ENCODE results near the gene PPARD.
A peak's percentile ranks its signal among the peaks of the same experiment; 100 is the strongest.

The PPARD gene

DNA sequence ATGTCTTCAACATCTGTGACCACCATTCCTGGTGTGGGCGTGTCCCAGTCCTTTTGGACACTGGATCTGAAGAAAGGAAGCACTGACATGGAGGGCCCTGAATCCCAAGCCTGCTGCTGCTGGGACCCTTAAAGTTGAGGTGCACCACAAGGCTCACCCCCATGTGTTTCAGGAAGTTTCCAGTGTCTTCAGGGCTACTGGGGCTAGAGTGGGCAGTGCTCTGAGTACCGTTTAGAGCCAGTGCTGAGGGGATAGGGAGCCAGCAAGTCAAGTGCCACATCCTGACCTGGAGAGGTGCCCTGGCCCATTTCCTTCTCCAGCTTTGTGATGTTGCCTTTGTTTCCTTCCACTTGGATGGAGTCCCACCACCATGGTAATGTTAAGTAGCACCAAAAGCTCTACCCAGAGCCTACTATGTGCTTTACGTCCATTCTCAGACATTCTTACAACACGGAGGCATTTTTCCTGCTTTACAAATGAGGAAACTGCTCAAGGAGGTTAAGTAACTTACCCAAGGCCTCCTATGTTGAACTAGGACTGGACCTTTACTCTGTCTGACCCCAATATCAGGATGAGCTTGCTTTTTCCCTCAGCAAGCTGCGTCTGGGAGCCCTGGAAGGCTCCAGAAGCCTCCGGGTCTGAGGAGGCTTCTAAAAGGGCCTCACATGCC lies 45.3 kb upstream of the PPARD start:
- Histone ChIP-seq H3K27ac (no peak overlapping the region), H3K4me3 (peak overlapping the region in 1 of 2 donors; percentile 40), H3K9me3 (no peaks in the 10 kb centered on the region), H3K36me3 (peaks cover 16 to 47% (median 40%) of the 10 kb centered on the region in 3 donors), H3K4me1 (peaks cover 0 to 12% (median 1%) of the 10 kb centered on the region in 4 donors), H3K27me3 (no peaks in the 10 kb centered on the region)
- intact Hi-C loops (cut with DNase I; ENCODE audit: low total_unique reads), result no loop called here
- TF ChIP-seq, protein P1, sequence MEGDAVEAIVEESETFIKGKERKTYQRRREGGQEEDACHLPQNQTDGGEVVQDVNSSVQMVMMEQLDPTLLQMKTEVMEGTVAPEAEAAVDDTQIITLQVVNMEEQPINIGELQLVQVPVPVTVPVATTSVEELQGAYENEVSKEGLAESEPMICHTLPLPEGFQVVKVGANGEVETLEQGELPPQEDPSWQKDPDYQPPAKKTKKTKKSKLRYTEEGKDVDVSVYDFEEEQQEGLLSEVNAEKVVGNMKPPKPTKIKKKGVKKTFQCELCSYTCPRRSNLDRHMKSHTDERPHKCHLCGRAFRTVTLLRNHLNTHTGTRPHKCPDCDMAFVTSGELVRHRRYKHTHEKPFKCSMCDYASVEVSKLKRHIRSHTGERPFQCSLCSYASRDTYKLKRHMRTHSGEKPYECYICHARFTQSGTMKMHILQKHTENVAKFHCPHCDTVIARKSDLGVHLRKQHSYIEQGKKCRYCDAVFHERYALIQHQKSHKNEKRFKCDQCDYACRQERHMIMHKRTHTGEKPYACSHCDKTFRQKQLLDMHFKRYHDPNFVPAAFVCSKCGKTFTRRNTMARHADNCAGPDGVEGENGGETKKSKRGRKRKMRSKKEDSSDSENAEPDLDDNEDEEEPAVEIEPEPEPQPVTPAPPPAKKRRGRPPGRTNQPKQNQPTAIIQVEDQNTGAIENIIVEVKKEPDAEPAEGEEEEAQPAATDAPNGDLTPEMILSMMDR (IDR thresholded peaks at IDR 0.05), result no peak
- peak in 1 of 2 donors; percentile 54 for DNase-seq

DNA sequence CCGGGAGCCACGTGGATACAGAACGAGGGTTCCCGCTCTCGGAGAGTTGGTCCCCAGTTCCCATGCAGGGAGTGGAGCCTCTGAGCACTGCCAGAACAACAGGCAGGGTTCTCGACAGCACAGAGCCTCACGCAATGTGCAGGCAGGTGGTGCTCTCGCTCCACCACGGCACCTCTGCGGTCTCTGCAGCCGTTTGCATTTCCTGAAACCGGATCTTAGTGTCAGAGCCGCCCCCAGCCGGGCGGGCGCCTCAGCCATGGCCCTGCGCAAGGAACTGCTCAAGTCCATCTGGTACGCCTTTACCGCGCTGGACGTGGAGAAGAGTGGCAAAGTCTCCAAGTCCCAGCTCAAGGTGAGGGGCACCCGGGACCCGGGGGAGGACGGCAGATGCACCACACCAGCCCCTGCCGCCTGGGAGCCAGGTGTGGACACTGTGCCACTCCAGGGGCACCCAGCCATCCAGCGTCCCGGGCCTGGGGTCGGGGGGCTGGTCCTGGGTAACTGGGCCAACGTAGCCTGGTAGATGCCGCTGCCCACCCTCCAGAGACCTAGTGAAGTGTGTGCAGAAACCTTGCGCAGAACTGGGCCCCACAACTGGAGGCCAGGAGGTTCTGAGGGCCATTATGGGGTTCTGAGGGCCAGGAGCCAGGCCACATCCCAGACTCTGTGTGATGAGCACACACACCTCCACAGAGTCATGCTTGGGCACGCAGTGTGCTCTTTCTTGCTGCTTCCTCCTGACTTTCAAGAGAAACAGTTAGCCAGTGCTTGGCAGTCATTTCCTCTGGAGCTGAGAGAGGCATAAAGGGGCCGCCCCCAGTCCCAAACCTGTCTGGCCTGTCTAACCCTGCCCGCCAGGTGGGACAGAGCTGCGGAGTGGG lies 44.5 kb upstream of the PPARD start, which contains the start of gene DEF6:
TSS of gene DEF6 (plus strand) at position 218 of the 881 bp plus-strand sequence. CDS start at position 257, 39 bp downstream.
- H3K9me3 ChIP-seq, result no peaks in the 10 kb centered on the region
- TF ChIP-seq, protein P1 (IDR thresholded peaks at IDR 0.05), result peak; percentile 49
- peaks cover 11 to 39% (median 33%) of the 10 kb centered on the region in 3 donors for H3K36me3 ChIP-seq
- DNase-seq, result peak; percentile 70 to 79
- H3K27me3 ChIP-seq, result no peaks in the 10 kb centered on the region
- no peak within 1 kb of the TSS for H3K27ac ChIP-seq
- intact Hi-C loops (cut with DNase I; ENCODE audit: low total_unique reads), result no loop called here
- H3K4me3 ChIP-seq, result peak within 1 kb of the TSS; percentile 31 to 40
- H3K4me1 ChIP-seq, result peaks cover 0 to 12% (median 1%) of the 10 kb centered on the region in 4 donors

DNA sequence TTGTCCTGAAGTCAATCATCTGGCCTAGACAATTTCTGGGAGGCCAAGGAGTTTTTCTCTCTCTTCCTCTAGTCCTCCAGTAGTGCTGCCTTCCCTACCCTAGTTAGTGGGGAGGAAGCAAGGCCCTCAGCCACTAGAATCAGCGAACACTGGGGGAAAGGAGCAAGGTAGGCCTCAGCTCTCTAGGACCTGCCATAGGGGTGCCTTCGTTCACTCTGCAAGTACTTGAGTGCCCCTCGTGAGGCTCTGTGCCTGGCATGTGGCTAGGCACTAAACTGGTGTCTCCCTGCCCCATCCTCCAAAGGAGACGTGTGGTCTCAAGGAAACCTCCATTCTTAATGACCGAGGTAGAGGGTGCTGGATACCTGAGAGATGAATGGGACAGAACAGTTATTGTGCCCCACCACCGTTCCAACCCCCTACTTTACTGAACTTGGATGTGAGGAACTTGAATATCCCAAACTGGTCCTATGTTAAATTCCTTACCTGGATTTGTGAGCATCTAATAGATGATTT lies 43.7 kb upstream of the PPARD start:
- Histone ChIP-seq H3K4me1 (peaks cover 0 to 12% (median 1%) of the 10 kb centered on the region in 4 donors), H3K27ac (no peak overlapping the region), H3K27me3 (no peaks in the 10 kb centered on the region), H3K36me3 (peaks cover 7 to 30% (median 26%) of the 10 kb centered on the region in 3 donors), H3K9me3 (no peaks in the 10 kb centered on the region), H3K4me3 (no peak overlapping the region)
- TF ChIP-seq, protein P1 (IDR thresholded peaks at IDR 0.05), result no peak
- intact Hi-C loops (cut with DNase I; ENCODE audit: low total_unique reads), result no loop called here
- DNase-seq, result peak in 1 of 2 donors; percentile 51

DNA sequence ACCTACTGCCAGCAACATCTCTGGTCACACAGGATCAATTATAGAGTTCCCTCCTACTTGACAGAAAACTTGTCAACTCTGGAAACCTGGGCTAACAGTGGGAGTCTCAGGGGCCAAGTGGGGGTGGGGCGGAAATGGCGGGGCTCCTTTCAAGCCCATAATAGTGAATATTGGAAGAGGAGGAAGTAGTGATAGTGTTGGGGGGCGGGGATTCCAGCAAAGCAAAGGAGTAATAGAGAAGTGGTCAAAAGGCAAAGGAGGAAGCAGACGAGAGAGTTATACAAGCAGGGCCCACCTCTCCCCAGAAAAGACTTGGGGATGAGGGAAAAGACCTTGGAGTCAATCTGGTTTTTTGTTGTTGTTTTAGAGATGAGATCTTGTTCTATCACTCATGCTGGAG lies 42.7 kb upstream of the PPARD start:
- TF ChIP-seq, protein P1 (IDR thresholded peaks at IDR 0.05), result no peak
- Histone ChIP-seq H3K27ac (no peak overlapping the region), H3K9me3 (no peaks in the 10 kb centered on the region), H3K4me1 (peaks cover 0 to 12% (median 1%) of the 10 kb centered on the region in 4 donors), H3K27me3 (no peaks in the 10 kb centered on the region), H3K36me3 (peaks cover 7 to 21% (median 16%) of the 10 kb centered on the region in 3 donors), H3K4me3 (no peak overlapping the region)
- DNase-seq, result peak; percentile 52 to 64
- intact Hi-C loops (cut with DNase I; ENCODE audit: low total_unique reads), result no loop called here

DNA sequence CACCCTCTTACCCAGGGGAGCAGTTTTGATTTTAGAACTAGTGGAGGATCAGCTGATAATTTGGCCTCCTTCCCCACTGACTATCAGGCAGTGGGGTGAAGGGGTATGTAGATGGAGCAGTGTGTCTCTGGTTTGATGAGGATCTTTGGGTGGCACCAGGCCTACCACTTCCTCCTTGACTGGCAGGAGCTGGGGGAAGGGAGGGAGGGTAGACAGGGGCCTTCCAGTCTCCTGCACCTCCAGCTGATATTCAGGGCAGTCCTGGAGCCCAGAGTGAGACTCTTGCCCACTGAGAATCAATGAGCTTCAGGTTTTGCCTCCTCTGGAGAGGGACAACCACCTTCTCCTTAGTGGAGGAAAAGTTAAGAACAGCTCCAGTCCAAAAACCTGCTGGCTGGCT lies 41.5 kb upstream of the PPARD start:
- peak in 1 of 2 donors; percentile 62 for DNase-seq
- peaks cover 0 to 12% (median 1%) of the 10 kb centered on the region in 4 donors for H3K4me1 ChIP-seq
- intact Hi-C loops (cut with DNase I; ENCODE audit: low total_unique reads), result no loop called here
- TF ChIP-seq, protein P1 (IDR thresholded peaks at IDR 0.05), result no peak
- H3K27me3 ChIP-seq, result no peaks in the 10 kb centered on the region
- H3K36me3 ChIP-seq, result peaks cover 0 to 9% (median 5%) of the 10 kb centered on the region in 3 donors
- H3K27ac ChIP-seq, result no peak overlapping the region
- no peaks in the 10 kb centered on the region for H3K9me3 ChIP-seq
- no peak overlapping the region for H3K4me3 ChIP-seq

Measured in tibial artery (tissue), 4 donors.